ENCODE measurements around the gene REX1BD.

The REX1BD gene

GRCh38 chr19:18562086-18562485 is 26.5 kb upstream of the REX1BD start:
- H3K4me3 Mint-ChIP-seq, result no peak overlapping the region
- H3K27me3 Mint-ChIP-seq, result no peaks in the 10 kb centered on the region
- H3K4me1 Mint-ChIP-seq (ENCODE audit: low read depth), result peaks cover 11% of the 10 kb centered on the region
- H3K9me3 Mint-ChIP-seq (ENCODE audit: low read depth), result no peaks in the 10 kb centered on the region
- H3K27ac Mint-ChIP-seq, result no peak overlapping the region
- no peaks in the 10 kb centered on the region for H3K36me3 Mint-ChIP-seq

GRCh38 chr19:18566953-18567352 is 21.6 kb upstream of the REX1BD start:
- peaks cover 3% of the 10 kb centered on the region for H3K4me1 Mint-ChIP-seq (ENCODE audit: low read depth)
- no peaks in the 10 kb centered on the region for H3K9me3 Mint-ChIP-seq (ENCODE audit: low read depth)
- H3K4me3 Mint-ChIP-seq, result no peak overlapping the region
- no peaks in the 10 kb centered on the region for H3K36me3 Mint-ChIP-seq
- H3K27ac Mint-ChIP-seq, result no peak overlapping the region
- no peaks in the 10 kb centered on the region for H3K27me3 Mint-ChIP-seq

GRCh38 chr19:18568367-18568766 is 20.2 kb upstream of the REX1BD start:
- Mint-ChIP-seq H3K9me3 (ENCODE audit: low read depth) (no peaks in the 10 kb centered on the region), H3K27me3 (no peaks in the 10 kb centered on the region), H3K4me3 (no peak overlapping the region), H3K4me1 (ENCODE audit: low read depth) (peaks cover 11% of the 10 kb centered on the region), H3K36me3 (peaks cover 6% of the 10 kb centered on the region), H3K27ac (no peak overlapping the region)

GRCh38 chr19:18571564-18572344 is 16.8 kb upstream of the REX1BD start, which contains the start of gene UBA52:
TSS of gene UBA52 (plus strand) at chr19:18571857. CDS start at chr19:18573301, 1,444 bp downstream.
- Mint-ChIP-seq H3K27ac (peak within 1 kb of the TSS; percentile 95), H3K4me3 (peak within 1 kb of the TSS; percentile 99), H3K9me3 (ENCODE audit: low read depth) (no peaks in the 10 kb centered on the region), H3K4me1 (ENCODE audit: low read depth) (peaks cover 22% of the 10 kb centered on the region), H3K36me3 (peaks cover 6% of the 10 kb centered on the region), H3K27me3 (no peaks in the 10 kb centered on the region)

GRCh38 chr19:18574691-18575291 is 13.8 kb upstream of the REX1BD start:
- peak overlapping the region; percentile 75 for H3K27ac Mint-ChIP-seq
- H3K4me3 Mint-ChIP-seq, result peak overlapping the region; percentile 53
- peaks cover 23% of the 10 kb centered on the region for H3K4me1 Mint-ChIP-seq (ENCODE audit: low read depth)
- H3K36me3 Mint-ChIP-seq, result peaks cover 6% of the 10 kb centered on the region
- H3K27me3 Mint-ChIP-seq, result no peaks in the 10 kb centered on the region
- no peaks in the 10 kb centered on the region for H3K9me3 Mint-ChIP-seq (ENCODE audit: low read depth)

- H3K9me3 Mint-ChIP-seq (ENCODE audit: low read depth), result no peaks in the 10 kb centered on the region
- no peak overlapping the region for H3K27ac Mint-ChIP-seq
- no peaks in the 10 kb centered on the region for H3K27me3 Mint-ChIP-seq
- H3K4me3 Mint-ChIP-seq, result no peak overlapping the region
- peaks cover 21% of the 10 kb centered on the region for H3K4me1 Mint-ChIP-seq (ENCODE audit: low read depth)
- H3K36me3 Mint-ChIP-seq, result peaks cover 6% of the 10 kb centered on the region
These were observed 12.2 kb upstream of the REX1BD start for GRCh38 chr19:18576383-18576782.

- Mint-ChIP-seq H3K27ac (no peak overlapping the region), H3K4me1 (ENCODE audit: low read depth) (peaks cover 18% of the 10 kb centered on the region), H3K9me3 (ENCODE audit: low read depth) (no peaks in the 10 kb centered on the region), H3K27me3 (no peaks in the 10 kb centered on the region), H3K36me3 (peaks cover 5% of the 10 kb centered on the region), H3K4me3 (no peak overlapping the region)
These were observed 11.2 kb upstream of the REX1BD start for GRCh38 chr19:18577365-18577914.

- H3K27me3 Mint-ChIP-seq, result no peaks in the 10 kb centered on the region
- H3K9me3 Mint-ChIP-seq (ENCODE audit: low read depth), result no peaks in the 10 kb centered on the region
- peaks cover 3% of the 10 kb centered on the region for H3K4me1 Mint-ChIP-seq (ENCODE audit: low read depth)
- H3K36me3 Mint-ChIP-seq, result no peaks in the 10 kb centered on the region
- no peak overlapping the region for H3K4me3 Mint-ChIP-seq
- H3K27ac Mint-ChIP-seq, result no peak overlapping the region
These were observed 8.3 kb upstream of the REX1BD start for GRCh38 chr19:18580311-18580710.

- Mint-ChIP-seq H3K9me3 (ENCODE audit: low read depth) (no peaks in the 10 kb centered on the region), H3K4me3 (no peak overlapping the region), H3K36me3 (peaks cover 3% of the 10 kb centered on the region), H3K27ac (peak overlapping the region; percentile 58), H3K27me3 (no peaks in the 10 kb centered on the region), H3K4me1 (ENCODE audit: low read depth) (peaks cover 27% of the 10 kb centered on the region)
These were observed 2.3 kb upstream of the REX1BD start for GRCh38 chr19:18586306-18586705.

- Mint-ChIP-seq H3K36me3 (peaks cover 3% of the 10 kb centered on the region), H3K9me3 (ENCODE audit: low read depth) (no peaks in the 10 kb centered on the region), H3K4me1 (ENCODE audit: low read depth) (peaks cover 27% of the 10 kb centered on the region), H3K27ac (peak overlapping the region; percentile 95), H3K4me3 (peak overlapping the region; percentile 83), H3K27me3 (no peaks in the 10 kb centered on the region)
These were observed 1.0 kb upstream of the REX1BD start for GRCh38 chr19:18587561-18587960.

- H3K36me3 Mint-ChIP-seq, result peaks cover 3% of the 10 kb centered on the region
- peak overlapping the region; percentile 95 for H3K27ac Mint-ChIP-seq
- no peaks in the 10 kb centered on the region for H3K9me3 Mint-ChIP-seq (ENCODE audit: low read depth)
- peak overlapping the region; percentile 83 for H3K4me3 Mint-ChIP-seq
- H3K4me1 Mint-ChIP-seq (ENCODE audit: low read depth), result peaks cover 27% of the 10 kb centered on the region
- H3K27me3 Mint-ChIP-seq, result no peaks in the 10 kb centered on the region
These were observed 512 bp upstream of the REX1BD start for GRCh38 chr19:18587962-18588610.

GRCh38 chr19:18589380-18590272 is 1.0 kb downstream of the REX1BD start:
- H3K4me3 Mint-ChIP-seq, result peak overlapping the region; percentile 83
- H3K36me3 Mint-ChIP-seq, result peaks cover 3% of the 10 kb centered on the region
- peaks cover 31% of the 10 kb centered on the region for H3K4me1 Mint-ChIP-seq (ENCODE audit: low read depth)
- H3K27ac Mint-ChIP-seq, result peak overlapping the region; percentile 96
- H3K27me3 Mint-ChIP-seq, result no peaks in the 10 kb centered on the region
- no peaks in the 10 kb centered on the region for H3K9me3 Mint-ChIP-seq (ENCODE audit: low read depth)

GRCh38 chr19:18590273-18591272 is 2.0 kb downstream of the REX1BD start:
- Mint-ChIP-seq H3K9me3 (ENCODE audit: low read depth) (no peaks in the 10 kb centered on the region), H3K27me3 (no peaks in the 10 kb centered on the region), H3K27ac (no peak overlapping the region)

More at GRCh38 chr19:18590273-18591272, 2.0 kb downstream of the REX1BD start:
- H3K4me3 Mint-ChIP-seq, result peak overlapping the region; percentile 83
- peaks cover 33% of the 10 kb centered on the region for H3K4me1 Mint-ChIP-seq (ENCODE audit: low read depth)
- H3K36me3 Mint-ChIP-seq, result peaks cover 3% of the 10 kb centered on the region

Measured in activated naive CD8-positive, alpha-beta T cell (primary cell).